ENCODE results near the gene APAF1. TPM values are rescaled to one million over a fixed set of nuclear protein-coding genes. Genes with fewer than 3 reads are reported as not detected.

Gene APAF1
- total and polyA plus RNA-seq, 9 of the 15 experiments (the other 6 are each of a cell fraction or from before 2014, with no cell fraction given): 5.1 to 15.7 (median 9.9) TPM

- TF ChIP-seq ZNF79 (CRISPR knock-in tag; IDR thresholded peaks at IDR 0.05; ENCODE audit: low read depth) (no peak), ZSCAN29 (IDR thresholded peaks at IDR 0.05) (peak; percentile 59; the same call in 1 of the 2 replicates), HCFC1 (IDR thresholded peaks at IDR 0.05; ENCODE audit: low read depth, low read length) (peak; percentile 29), GATA2 (CRISPR knock-in tag; IDR thresholded peaks at IDR 0.05) (no peak), GTF3C2 (IDR thresholded peaks at IDR 0.05; ENCODE audit: borderline replicate concordance, extremely low read depth, insufficient read length) (no peak), ZFP30 (CRISPR knock-in tag; IDR thresholded peaks at IDR 0.05; ENCODE audit: borderline replicate concordance) (no peak), YBX1 (IDR thresholded peaks at IDR 0.05) (no peak), MXI1 (IDR thresholded peaks at IDR 0.05; ENCODE audit: low read depth, low read length) (peak; percentile 61; the same call in 1 of the 2 replicates), E2F6 (IDR thresholded peaks at IDR 0.05; ENCODE audit: borderline replicate concordance in 1 of 2, extremely low read depth in 1 of 2, insufficient read depth in 1 of 2, insufficient read length in 1 of 2, low read depth in 1 of 2, low read length in 1 of 2, poor library complexity in 1 of 2, severe bottlenecking in 1 of 2) (peak in 1 of 2 experiments; percentile 45), ZBTB11 (CRISPR knock-in tag; IDR thresholded peaks at IDR 0.05) (no peak; a peak in 2 of 6 replicates), HMG20B (CRISPR knock-in tag; IDR thresholded peaks at IDR 0.05) (0 out of 2 replicates have a peak, but pooled peaks have one; percentile 28), RBM25 (IDR thresholded peaks at IDR 0.05; ENCODE audit: low read depth, low read length, severe bottlenecking) (peak; percentile 39), TOE1 (IDR thresholded peaks at IDR 0.05; ENCODE audit: borderline replicate concordance) (peak; percentile 51), TOE1 (CRISPR knock-in tag; IDR thresholded peaks at IDR 0.05; ENCODE audit: borderline replicate concordance, low read depth) (no peak), PHTF2 (CRISPR knock-in tag; IDR thresholded peaks at IDR 0.05) (no peak), HES1 (IDR thresholded peaks at IDR 0.05; ENCODE audit: low read depth) (no peak), ATF7 (IDR thresholded peaks at IDR 0.05) (peak; percentile 72), EP400 (IDR thresholded peaks at IDR 0.05) (peak; percentile 71; the same call in 1 of the 2 replicates)
Observed at GRCh38 chr12:98644712-98645571, at the start of gene APAF1, which contains the start of gene IKBIP (continued).

Data from K562 (cell line).